ENCODE data around the gene MITF.
"Not testable (repeated sequence)": the region's sequence is repeated elsewhere in the genome, so short reads cannot be mapped to it uniquely, and the experiment has no call there.

Gene MITF

DNA sequence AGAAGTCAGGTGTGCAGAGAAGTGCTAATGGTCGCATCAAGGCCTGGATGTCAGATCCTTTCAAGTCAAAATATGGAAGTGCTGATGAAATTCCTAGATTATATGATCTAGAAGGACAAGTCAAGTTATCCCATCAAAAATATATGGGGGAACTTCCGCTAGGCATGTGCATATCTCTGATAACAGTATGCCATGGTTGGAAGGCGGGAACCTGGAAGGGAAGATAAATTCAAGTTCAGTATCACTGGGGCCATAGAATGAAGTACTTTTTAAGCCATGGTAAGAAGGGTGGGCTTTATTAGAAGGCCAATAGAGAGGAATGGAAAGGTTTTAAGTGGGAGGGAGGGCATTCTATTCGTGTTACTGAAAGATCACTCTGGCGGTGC, 38.3 kb downstream of the MITF start:
- no peak for DNase-seq (ENCODE audit: extremely low spot score, insufficient read length, low read depth)
- FAIRE-seq, result no peak

DNA sequence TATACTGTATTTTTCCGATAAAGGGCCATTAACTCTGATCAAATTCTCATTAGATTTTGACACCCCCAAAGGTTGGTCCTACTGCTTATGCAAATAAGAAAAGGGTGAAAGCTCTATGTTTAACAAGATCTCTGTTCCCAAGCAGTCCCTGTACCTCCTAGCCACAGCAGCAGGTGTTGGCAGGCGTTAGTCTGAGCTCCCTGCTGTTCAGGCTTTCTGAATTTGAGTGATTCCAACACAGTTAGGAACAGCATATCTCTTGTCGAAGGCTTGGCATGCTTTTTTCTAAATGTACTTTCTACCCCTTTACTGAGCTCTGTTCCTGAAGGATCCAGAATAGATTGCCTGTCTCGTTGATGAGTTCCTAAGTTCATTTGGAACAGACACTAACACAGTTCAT, 42.3 kb downstream of the MITF start:
- no peak for FAIRE-seq

DNA sequence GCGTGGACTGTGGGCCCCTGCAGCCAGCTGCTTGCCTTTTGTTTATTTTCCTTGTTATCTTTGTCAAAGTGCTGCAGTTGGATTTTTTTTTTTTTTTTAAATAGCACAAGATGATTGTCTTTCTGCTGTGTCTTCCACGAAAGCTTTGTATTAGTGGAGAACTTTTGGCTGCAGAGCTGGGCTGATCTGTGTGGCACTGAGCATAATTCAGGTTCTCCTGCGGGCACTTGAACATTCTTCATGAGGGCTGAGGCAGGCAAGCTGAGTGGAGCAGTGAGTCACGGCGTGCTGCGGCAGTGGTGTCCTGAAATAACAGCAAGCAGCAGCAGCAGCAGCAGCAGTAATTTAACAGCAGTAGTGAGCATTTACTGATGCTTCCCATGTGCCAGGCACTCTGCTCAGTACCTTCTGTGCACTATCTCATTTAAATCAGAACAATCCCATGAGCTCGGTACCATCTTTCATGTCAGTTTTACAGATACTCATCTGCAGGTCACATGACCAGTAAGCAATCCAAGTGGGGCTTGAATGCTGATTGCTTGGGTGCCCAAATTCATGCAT, 45.8 kb downstream of the MITF start:
- DNase-seq (ENCODE audit: extremely low spot score, insufficient read length, low read depth), result no peak
- FAIRE-seq, result no peak

More for the DNA sequence above, 42.3 kb downstream of the MITF start:
- DNase-seq (ENCODE audit: extremely low spot score, insufficient read length, low read depth), result no peak

DNA sequence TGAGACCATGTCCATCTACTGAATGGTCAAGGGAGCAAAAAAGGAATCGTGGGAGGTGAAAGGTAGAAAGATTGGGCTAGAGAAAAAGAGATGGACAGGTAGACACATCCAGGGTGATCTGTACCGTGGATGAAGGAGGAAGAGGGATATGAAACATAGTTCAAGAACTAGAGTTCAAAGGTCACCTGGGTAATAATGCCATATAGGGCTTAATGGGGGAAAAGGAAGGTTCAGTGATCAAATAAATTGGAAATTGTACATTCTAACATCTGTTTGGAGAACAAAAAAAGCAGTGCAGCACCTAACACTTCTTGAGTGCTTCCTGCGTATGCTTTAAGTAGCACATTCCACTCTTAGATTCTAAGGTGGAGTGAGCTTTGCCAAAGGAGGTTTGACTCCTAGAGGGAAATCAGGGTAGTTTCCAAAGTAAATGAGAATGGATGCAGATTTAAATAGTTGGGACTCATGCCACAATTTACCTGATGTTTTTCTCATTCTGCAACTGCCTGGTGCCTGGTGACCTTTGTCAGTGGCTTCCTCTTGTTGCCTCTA, 46.6 kb downstream of the MITF start:
- FAIRE-seq, result no peak
- no peak for DNase-seq (ENCODE audit: extremely low spot score, insufficient read length, low read depth)

DNA sequence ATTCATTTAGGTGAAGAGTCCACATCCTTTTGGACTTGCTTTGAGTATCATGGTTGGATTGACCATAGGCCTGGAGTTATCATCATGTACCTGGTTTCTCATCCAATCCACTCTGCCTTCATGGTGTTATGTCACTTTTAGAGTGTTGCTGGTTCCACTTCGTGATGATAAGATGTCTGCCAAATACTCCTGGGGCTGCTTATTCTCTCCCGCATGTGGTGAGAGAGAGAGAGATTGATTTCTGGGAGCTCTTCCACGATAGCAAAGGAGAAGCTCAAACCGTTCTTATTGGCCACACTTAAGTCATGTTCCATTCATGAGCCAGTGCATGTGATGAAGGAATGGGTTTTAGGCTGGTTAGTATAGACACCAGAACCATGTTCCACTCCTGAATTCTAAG, 47.6 kb downstream of the MITF start:
- DNase-seq (ENCODE audit: extremely low spot score, insufficient read length, low read depth) (no peak), FAIRE-seq (no peak)

DNA sequence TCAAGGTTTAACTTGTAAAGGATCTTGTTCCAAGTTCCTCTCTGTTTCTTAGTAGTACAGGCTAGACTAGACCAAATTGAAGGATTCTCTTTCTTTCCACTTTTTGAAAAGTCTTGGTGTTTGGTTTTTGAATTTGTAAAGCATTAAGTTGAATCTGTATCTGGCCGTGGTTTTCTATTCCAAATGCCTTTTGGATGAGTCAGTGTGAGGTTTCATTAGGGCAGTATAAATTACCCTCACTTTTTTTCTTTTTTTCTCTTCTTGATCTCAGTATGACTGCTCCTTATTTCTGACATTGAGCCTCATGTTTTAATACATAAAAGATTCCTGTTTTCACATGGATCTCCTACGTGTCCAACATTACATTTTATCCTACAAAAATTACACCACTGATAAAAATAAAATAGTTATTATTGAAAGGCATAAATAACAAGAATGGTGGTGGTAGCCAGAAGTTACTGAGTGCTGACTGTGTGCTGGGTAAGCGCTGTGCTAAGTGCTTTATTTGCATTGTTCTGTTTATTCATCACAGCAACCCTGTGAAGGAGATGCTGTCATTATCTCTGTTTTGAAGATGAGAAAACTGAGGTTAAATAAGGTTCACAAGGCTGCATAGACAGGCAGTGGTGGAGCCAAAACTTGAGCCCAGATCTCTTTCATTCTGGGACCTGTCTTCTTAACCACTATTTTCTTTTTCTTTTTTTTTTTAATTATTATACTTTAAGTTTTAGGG, 48.3 kb downstream of the MITF start:
- FAIRE-seq (no peak), DNase-seq (ENCODE audit: extremely low spot score, insufficient read length, low read depth) (no peak)

DNA sequence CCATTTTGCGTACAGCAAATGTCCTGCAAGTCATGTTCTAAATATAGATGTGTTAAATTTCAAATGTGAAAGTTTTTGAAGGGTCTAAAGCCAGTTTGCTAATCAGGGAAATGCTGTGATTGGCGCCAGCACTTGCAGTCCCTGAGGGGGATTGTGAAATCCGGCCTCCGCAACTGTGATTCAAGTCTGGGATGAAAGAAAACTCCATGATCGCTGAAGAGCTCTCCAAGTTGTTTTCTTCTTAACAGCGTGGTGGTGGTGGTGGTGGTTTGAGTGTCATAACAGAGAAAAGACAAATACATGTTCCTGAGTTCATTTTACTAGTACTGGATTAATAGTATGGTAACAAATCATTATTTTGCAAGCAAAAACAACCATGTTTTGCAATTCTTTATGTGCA, 51.8 kb downstream of the MITF start:
- no peak for DNase-seq (ENCODE audit: extremely low spot score, insufficient read length, low read depth)
- no peak for FAIRE-seq

DNA sequence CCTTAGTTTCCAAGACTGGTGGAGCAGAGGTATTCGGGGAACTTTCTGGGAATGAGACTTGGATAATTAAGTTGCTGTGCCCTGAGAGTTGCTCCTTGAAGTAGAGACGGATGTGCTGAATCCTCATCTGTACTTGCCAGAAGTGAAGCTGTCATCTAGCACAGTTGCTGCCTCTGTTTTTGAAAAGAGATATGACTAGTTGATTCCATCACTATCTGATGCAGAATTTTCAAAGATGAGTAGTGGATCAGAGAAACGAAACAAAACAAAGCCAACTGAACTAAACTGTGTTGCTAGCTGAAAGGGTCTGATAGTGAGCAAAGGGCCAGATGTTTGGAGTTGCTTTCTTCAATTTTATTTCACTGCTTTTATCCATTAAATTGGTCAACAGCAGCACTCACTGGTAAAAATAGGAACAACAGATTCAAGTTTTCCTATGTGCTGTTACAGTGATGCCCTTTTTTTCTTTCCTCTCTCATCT, 52.7 kb downstream of the MITF start:
- peak; percentile 35 for FAIRE-seq
- no peak for DNase-seq (ENCODE audit: extremely low spot score, insufficient read length, low read depth)

DNA sequence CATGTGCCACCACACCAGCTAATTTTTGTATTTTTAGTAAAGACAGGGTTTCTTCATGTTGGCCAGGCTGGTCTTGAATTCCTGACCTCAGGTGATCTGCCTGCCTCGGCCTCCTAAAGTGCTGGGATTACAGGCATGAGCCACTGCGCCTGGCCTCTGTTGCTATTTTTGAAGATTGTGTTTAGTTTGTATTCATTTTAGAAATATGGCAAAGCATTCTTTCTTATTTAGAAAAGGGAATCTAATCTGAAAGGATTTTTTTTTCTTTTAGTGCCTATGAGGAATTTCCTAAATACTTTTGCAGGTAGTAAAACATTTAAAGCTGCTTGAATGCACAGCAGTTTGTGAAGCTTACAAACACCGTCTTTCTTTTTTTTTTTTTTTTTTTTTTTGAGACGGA, 56.9 kb downstream of the MITF start:
- not testable (repeated sequence) for DNase-seq (ENCODE audit: extremely low spot score, insufficient read length, low read depth); FAIRE-seq

DNA sequence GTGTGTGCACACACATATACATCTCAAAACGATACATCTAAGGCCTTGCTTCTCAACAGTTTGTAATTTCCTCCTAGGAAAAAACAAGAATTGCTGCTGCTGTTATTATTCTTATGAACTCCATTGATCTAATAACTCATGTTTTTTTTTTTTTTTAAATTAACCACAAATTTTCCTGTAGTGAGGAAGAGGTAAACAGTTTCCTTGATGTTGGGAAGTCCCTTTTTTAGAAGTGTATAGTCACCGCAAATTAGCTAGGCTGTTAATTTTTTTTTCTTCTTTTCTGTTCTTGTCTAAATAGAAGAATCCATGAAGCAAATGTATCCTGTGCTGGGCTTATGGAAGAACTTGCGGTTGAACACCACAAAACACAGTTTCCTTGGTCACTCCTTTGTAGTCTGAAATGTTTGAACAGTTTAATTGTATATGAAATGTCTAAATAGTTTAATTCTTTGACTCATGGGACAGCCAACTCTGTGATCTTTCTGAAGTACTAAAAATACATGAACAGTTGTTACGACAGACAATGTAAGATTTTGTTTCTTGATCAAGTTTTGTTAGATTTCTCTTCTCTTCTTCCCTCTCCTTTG, 64.5 kb downstream of the MITF start:
- FAIRE-seq, result no peak

DNA sequence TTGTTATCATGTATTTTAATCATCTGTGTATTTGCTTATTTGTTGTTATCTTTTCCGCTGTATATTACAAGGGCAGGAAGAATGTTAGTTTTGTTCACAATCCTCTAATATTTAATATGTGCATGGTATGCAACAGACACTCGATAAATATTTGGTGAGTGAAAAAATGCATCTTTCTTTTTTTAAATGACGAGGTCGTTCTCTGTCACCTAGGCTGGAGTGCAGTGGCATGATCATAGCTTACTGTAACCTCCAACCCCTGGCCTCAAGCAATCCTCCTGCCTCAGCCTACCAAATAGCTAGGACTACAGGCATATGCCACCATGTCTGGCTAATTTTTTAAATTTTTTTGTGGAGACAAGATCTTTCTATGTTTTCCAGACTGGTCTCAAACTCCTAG, 66.2 kb downstream of the MITF start:
- FAIRE-seq, result no peak

More for the DNA sequence above, 64.5 kb downstream of the MITF start:
- no peak for DNase-seq (ENCODE audit: extremely low spot score, insufficient read length, low read depth)

DNA sequence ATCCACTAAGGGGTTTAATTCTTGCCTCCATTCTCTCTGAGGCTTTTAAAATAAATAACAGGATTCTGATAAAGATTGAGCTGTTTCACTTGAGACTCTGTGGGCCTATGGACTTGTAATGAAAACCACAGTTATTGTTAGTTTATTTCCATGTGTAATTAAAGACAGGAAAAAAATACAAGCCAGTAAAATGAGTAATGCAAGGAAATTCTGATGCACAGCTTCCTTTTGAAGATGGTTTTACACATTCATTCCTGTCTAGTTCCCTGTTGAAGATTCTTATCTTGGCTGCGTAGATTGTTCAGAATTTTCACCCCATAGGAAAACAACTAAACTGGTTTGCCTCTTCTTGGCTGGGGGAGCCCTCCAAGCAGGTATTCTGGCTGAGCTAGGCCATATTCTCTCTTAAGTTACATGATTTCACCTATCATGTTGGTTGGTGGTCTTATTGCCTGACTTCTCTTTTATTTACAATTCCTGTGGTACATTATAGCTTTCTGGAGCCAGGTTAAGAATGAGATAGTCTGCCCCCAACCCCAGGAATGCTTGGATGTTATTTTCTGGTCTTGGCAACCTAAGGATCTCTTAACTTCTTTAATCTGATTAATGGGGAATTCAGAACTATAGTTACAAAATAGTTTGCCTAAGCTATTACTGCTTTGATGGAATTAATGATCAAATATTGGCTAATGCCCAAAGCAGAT, 67.6 kb downstream of the MITF start:
- DNase-seq (ENCODE audit: extremely low spot score, insufficient read length, low read depth) (no peak), FAIRE-seq (no peak)

More for the DNA sequence above, 66.2 kb downstream of the MITF start:
- DNase-seq (ENCODE audit: extremely low spot score, insufficient read length, low read depth), result no peak

DNA sequence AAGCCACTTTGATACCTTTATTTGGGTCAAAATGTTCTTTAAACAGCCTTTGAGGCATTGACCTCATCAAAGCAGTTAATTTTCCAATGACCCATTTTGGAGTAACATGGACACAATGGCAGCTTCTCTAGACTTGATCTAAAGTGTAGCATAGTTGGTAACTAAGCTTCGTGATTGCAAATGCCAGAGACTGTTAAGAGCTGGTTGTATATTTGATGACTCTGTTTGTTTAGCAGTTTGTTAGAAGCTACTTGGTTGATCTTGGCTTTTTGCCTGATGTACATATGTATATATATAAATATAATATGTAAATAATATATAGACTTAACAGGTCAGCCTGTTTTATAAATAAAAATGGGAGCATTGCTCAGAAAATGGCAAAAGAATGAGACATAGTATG, 68.4 kb downstream of the MITF start:
- FAIRE-seq, result no peak
- no peak for DNase-seq (ENCODE audit: extremely low spot score, insufficient read length, low read depth)

DNA sequence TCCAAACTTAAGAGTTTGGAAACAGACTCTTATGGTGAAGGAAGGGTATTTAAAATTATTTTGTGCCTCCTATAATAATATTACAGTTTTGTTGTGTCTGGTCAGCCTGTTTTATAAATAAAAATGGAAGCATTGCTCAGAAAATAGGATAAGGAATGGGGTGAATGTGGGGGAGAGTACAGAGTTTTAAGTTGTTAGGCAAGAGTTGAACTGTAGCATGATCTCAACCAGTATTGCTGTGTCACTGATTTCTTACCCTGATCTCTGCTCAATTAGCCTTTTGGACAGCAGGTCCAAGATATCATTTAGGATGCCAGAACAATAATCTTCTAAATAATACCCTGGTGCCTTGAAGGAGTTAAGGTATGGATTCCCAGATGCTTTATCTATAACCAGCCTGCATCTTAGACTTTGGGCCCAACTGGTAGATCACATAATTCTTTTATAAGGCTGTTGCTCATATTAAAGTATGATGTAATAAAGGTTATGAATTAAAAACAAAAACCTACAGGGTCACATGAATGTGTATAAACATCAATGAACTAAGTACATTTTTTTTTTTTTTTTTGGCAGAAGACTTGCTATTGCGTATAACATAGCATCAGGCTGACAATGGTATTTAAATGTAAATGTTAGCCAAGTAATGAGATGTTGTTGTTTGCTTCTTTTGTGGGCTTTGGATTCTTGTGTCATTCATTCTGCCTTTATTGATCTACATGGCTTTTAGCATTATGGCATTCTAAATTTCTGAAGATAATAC, 70.0 kb downstream of the MITF start:
- DNase-seq (ENCODE audit: extremely low spot score, insufficient read length, low read depth) (no peak), FAIRE-seq (no peak)

DNA sequence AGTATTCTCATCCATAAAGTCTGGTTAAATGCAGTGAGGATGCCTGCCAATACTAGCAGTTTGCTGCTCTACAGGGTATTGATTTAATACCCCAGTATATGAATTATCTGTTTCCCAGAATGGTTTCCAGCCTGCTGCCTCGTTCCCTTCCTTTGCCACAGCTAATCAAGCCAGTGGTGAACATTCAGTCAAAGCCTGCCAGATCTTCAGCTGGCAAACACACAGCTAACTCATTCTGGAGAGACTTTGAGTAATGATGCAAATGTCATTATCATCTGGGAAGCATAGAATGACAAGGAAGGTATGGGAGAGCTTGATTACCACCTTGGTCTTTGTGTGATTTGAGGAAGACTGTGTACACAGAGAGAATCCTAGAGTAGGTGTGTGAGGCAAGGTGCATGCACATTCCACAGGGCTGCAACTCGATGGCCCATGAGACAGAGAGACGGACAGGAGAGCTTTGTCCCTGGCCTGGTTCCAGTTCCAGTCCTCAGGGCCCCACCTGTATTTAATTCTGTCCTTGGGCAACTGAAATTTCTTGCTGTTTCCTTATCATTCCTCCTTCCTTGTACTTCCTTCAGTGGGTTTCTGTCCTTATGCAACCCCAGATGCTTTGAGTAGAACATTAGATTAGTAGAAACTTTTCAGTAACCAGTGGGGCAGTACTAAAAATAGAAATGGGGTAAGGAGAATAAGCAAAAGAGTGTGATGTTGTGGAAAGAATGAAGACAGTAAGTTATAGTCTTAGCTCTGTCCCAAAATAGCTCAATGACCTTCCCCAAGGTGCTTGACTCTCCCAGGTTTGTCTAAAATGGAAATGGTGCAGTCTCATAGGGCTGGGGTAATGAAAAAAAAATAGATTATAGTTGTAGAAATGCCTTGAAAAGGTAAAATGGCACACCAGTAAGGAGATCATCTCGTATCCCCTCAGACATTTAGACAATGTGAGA, 72.5 kb downstream of the MITF start:
- DNase-seq (ENCODE audit: extremely low spot score, insufficient read length, low read depth), result no peak
- FAIRE-seq, result no peak

DNA sequence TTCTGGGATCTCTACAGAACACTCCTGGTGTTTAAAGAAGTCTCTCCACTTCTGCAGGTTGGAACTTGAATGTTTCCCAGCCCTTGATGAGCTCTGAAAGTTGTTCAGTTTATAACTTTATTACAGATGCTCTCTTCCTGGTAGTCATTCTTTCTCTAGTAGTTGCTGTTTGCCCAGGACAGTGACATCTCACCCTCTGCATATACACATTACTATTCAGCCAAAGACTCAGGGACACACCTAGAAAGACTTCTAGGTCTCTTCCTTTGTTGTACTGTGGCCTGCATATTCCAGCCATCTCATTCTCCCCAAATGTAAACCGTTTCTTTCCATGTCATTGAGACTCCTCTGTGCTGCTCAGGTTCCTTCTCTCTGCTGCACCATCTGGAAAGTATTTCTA, 76.7 kb downstream of the MITF start:
- no peak for FAIRE-seq
- no peak for DNase-seq (ENCODE audit: extremely low spot score, insufficient read length, low read depth)

DNA sequence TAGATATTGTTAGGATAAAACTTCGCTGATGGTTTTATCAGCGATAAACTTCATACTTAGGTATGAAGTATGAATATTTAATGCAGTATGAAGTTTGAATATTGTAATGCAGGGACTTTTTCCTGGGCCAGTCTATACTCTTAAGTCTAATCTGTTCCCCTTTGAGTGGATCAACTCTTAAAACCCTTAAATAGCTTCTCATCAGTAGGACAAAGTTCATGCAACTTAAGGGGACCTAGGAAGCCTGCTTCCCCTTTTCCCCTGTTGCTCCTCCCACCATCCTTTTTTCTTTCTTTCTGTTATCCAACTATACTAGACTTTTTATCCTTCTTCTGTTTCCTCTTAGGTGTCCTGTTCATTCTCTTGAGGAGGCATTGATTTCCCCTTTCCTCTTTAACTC, 78.7 kb downstream of the MITF start:
- FAIRE-seq, result no peak
- no peak for DNase-seq (ENCODE audit: extremely low spot score, insufficient read length, low read depth)

DNA sequence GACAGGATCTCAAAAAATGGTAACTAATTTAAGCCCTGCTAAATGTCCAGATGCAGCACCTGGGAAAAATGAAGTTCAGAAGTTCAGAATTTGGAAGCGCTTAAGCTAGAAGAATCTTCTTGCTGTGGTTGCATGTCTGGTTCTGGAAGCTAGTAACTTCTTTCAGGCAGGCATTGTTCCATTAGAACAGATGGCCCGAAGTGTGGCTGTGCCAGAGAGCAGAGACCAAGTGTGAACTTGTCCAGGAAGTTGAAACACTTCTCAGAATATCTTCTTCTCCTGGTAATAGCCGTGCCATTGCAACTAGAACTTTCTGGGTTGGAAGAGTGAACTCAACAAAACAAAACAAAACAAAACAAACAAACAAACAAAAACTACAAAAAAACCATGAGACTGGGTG, 80.0 kb downstream of the MITF start:
- FAIRE-seq (no peak), DNase-seq (ENCODE audit: extremely low spot score, insufficient read length, low read depth) (no peak)

DNA sequence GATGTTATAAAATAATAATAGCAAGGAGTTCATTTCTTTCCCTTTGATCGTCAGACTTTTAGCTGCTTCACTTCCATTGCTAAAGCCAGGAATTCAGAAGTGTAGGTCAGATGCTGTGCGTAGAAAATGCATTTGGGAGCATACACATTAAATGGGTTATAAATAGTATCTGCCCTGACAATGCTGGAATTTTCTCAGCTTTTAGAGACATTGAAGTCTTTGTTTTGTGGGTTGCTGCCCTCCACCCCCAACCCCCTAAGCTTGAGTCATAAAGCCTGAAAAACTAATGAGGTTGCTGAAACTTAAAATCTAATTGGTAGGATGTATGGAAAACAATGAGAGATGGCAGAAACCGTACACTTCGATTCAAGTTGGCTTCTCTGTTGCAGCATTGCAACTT, 81.9 kb downstream of the MITF start:
- FAIRE-seq, result no peak
- no peak for DNase-seq (ENCODE audit: extremely low spot score, insufficient read length, low read depth)

Data from GM18507 (cell line).